Endodermal cell (in vitro differentiated cells): ENCODE results near the gene TEX22. TPM values are rescaled to one million over a fixed set of nuclear protein-coding genes. Genes with fewer than 3 reads are reported as not detected.

Experiments
- DNase-seq: peaks from one replicate; pipeline ENCODE4 v3.0.0-alpha.2; 2017
- H3K27ac ChIP-seq: 2 replicates; pipeline ENCODE4 v1.5.1; 2013; ENCODE audit warnings: mild to moderate bottlenecking, low read depth, low read length, moderate library complexity
- H3K27me3 ChIP-seq: 2 replicates; pipeline ENCODE4 v1.6.1; 2013; ENCODE audit warnings: mild to moderate bottlenecking, low read length, moderate library complexity; ENCODE audit not compliant: insufficient read depth, control insufficient read depth, poor library complexity, severe bottlenecking
- H3K36me3 ChIP-seq: 2 replicates; pipeline ENCODE4 v1.7.0; 2013; ENCODE audit warnings: mild to moderate bottlenecking, low read length, moderate library complexity; ENCODE audit not compliant: control insufficient read depth, insufficient read depth
- H3K4me1 ChIP-seq: one replicate; pipeline ENCODE4 v1.7.0; 2013; ENCODE audit warnings: low read length; ENCODE audit not compliant: control insufficient read depth, insufficient read depth
- H3K4me3 ChIP-seq: 2 replicates; pipeline ENCODE4 v1.5.1; 2013; ENCODE audit warnings: mild to moderate bottlenecking, low read length, moderate library complexity
- H3K9ac ChIP-seq: 2 replicates; pipeline ENCODE4 v1.6.1; 2013; ENCODE audit warnings: mild to moderate bottlenecking, low read length, moderate library complexity; ENCODE audit not compliant: poor library complexity, severe bottlenecking; ENCODE audit errors: extremely low read depth
- H3K9me3 ChIP-seq: 2 replicates; pipeline ENCODE4 v1.6.1; 2013; ENCODE audit warnings: mild to moderate bottlenecking, low read length, moderate library complexity; ENCODE audit not compliant: control insufficient read depth
- H3K27ac Mint-ChIP-seq: 2 replicates; pipeline ENCODE4 v1.8.0; 2020; ENCODE audit warnings: mixed read lengths
- H3K27me3 Mint-ChIP-seq: 2 replicates; pipeline ENCODE4 v1.8.0; 2021; ENCODE audit warnings: mild to moderate bottlenecking, mixed read lengths; ENCODE audit not compliant: insufficient read depth
- H3K36me3 Mint-ChIP-seq: 2 replicates; pipeline ENCODE4 v1.8.0; 2020; ENCODE audit warnings: low read depth, mixed read lengths
- H3K4me1 Mint-ChIP-seq: 2 replicates; pipeline ENCODE4 v1.8.0; 2020; ENCODE audit warnings: mixed read lengths
- H3K4me3 Mint-ChIP-seq: 2 replicates; pipeline ENCODE4 v1.8.0; 2020; ENCODE audit warnings: mild to moderate bottlenecking, moderate library complexity, mixed read lengths
- H3K9me3 Mint-ChIP-seq: 2 replicates; pipeline ENCODE4 v1.8.0; 2020; ENCODE audit warnings: mild to moderate bottlenecking, mixed read lengths
- whole genome bisulfite sequencing, 2 experiments: methylation state at CpG; one replicate each; pipeline versions ENCODE4 v1.1.5 to v1.1.7; 2013; ENCODE audit warnings: missing lambda C conversion rate in 2 of 2, mixed read lengths in 1 of 2; ENCODE audit not compliant: insufficient coverage in 1 of 2, insufficient read length in 1 of 2; 5-methylcytosine and 5-hydroxymethylcytosine counted together
- total RNA-seq, 2 donors: library from RNA; stranded (reverse); fragmentation: NEBNext Ultra II Directional in 1 of 2; extraction: Animal tissue kit (Norgen Biotek cat#: 25700) in 1 of 2; gene quantifications; 2 replicates in 1 of 2; 3 replicates in 1 of 2; pipeline ENCODE4 v1.2.1, GENCODE V29; 2021
- TF ChIP-seq, protein P1 (sequence below): fragments of 200-600 bp; sonication (generic); conservative IDR thresholded peaks from 2 replicates; pipeline ENCODE4 v1.5.0; 2021; ENCODE audit warnings: antibody characterized with exemption, mild to moderate bottlenecking

Gene TEX22
- total RNA-seq, 2 donors from 2014 or later, result 1.9 to 3.5 TPM

DNA sequence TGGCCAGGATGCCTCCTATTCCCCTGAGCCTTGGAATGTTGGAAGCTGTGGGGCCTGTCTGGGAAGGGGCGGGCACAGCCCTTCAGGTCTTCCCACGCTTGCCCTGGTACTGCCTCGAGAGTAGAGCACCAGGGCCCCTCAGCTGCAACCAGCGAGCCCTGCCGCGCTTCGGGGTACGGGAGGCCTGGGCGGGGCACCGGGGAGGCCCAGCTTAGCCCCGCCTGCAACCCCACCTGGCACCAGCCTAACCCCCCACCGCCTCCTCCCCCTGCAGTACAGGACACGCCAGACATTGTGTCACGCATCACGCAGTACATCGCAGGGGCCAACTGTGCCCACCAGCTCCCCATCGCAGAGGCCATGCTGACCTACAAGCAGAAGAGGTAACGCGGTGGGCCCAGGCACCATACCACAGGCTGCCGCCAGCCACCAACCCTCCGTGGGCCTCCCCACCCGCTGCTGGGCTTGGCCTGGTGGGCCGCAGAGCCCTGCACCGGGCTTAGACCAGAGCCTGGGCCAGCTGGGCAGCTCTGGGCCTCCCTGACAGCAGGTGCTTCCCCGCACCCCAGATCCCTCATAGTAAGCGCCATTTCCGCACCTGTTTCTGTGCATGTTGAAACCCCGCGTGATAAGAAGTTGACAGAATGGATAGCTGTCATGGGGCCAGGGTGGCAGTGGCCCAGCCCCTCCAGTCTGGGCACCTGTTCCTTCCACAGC lies 13.6 kb upstream of the TEX22 start:
- peaks cover 23% of the 10 kb centered on the region for H3K36me3 Mint-ChIP-seq
- H3K4me3 Mint-ChIP-seq, result no peak overlapping the region
- Histone ChIP-seq H3K27me3 (no peaks in the 10 kb centered on the region), H3K27ac (no peak overlapping the region), H3K9me3 (no peaks in the 10 kb centered on the region), H3K4me3 (no peak overlapping the region), H3K9ac (no peak overlapping the region), H3K36me3 (peaks cover 5% of the 10 kb centered on the region), H3K4me1 (no peaks in the 10 kb centered on the region)
- H3K4me1 Mint-ChIP-seq, result no peaks in the 10 kb centered on the region
- H3K27ac Mint-ChIP-seq, result no peak overlapping the region
- no peak for DNase-seq
- 95 to 99% methylated on average over 10 to 29 of the region's 29 CpGs for WGBS, 2 experiments
- H3K27me3 Mint-ChIP-seq, result no peaks in the 10 kb centered on the region
- H3K9me3 Mint-ChIP-seq, result no peaks in the 10 kb centered on the region
- TF ChIP-seq, protein P1, sequence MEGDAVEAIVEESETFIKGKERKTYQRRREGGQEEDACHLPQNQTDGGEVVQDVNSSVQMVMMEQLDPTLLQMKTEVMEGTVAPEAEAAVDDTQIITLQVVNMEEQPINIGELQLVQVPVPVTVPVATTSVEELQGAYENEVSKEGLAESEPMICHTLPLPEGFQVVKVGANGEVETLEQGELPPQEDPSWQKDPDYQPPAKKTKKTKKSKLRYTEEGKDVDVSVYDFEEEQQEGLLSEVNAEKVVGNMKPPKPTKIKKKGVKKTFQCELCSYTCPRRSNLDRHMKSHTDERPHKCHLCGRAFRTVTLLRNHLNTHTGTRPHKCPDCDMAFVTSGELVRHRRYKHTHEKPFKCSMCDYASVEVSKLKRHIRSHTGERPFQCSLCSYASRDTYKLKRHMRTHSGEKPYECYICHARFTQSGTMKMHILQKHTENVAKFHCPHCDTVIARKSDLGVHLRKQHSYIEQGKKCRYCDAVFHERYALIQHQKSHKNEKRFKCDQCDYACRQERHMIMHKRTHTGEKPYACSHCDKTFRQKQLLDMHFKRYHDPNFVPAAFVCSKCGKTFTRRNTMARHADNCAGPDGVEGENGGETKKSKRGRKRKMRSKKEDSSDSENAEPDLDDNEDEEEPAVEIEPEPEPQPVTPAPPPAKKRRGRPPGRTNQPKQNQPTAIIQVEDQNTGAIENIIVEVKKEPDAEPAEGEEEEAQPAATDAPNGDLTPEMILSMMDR, result no peak

- Mint-ChIP-seq H3K36me3 (peaks cover 21% of the 10 kb centered on the region), H3K4me1 (no peaks in the 10 kb centered on the region), H3K27ac (no peak overlapping the region), H3K27me3 (no peaks in the 10 kb centered on the region), H3K4me3 (no peak overlapping the region), H3K9me3 (no peaks in the 10 kb centered on the region)
- no peak overlapping the region for H3K4me3 ChIP-seq
- H3K4me1 ChIP-seq, result no peaks in the 10 kb centered on the region
- no peaks in the 10 kb centered on the region for H3K27me3 ChIP-seq
- H3K9me3 ChIP-seq, result no peaks in the 10 kb centered on the region
- no peak for DNase-seq
- H3K36me3 ChIP-seq, result peaks cover 5% of the 10 kb centered on the region
- WGBS, 2 experiments, result 95 to 96% methylated on average over 11 to 19 of the region's 19 CpGs
- TF ChIP-seq, protein P1, result no peak
- H3K9ac ChIP-seq, result no peak overlapping the region
- H3K27ac ChIP-seq, result no peak overlapping the region
Measured at GRCh38 chr14:105385322-105385637, 13.1 kb upstream of the TEX22 start.

GRCh38 chr14:105385698-105386365 lies 12.5 kb upstream of the TEX22 start:
- peaks cover 5% of the 10 kb centered on the region for H3K36me3 ChIP-seq
- no peaks in the 10 kb centered on the region for H3K4me1 ChIP-seq
- Mint-ChIP-seq H3K4me3 (no peak overlapping the region), H3K9me3 (no peaks in the 10 kb centered on the region), H3K27me3 (no peaks in the 10 kb centered on the region), H3K4me1 (no peaks in the 10 kb centered on the region), H3K36me3 (peaks cover 21% of the 10 kb centered on the region), H3K27ac (no peak overlapping the region)
- 93% methylated on average over 18 to 22 of the region's 22 CpGs for WGBS, 2 experiments
- TF ChIP-seq, protein P1, result no peak
- no peaks in the 10 kb centered on the region for H3K27me3 ChIP-seq
- no peak overlapping the region for H3K27ac ChIP-seq
- no peaks in the 10 kb centered on the region for H3K9me3 ChIP-seq
- H3K4me3 ChIP-seq, result no peak overlapping the region
- DNase-seq, result no peak
- H3K9ac ChIP-seq, result no peak overlapping the region
